H1 (cell line): ENCODE data around the gene MGARP. TPM values are rescaled to one million over a fixed set of nuclear protein-coding genes. Genes with fewer than 3 reads are reported as not detected.

ENCODE experiments used
- CBX5 ChIP-seq: fragments of 300-800, 300-1000 bp; sonication (generic); IDR thresholded peaks from 2 replicates; pipeline ENCODE4 v1.7.1; 2016; ENCODE audit warnings: antibody characterized with exemption, low read length, low read depth
- CHD1 ChIP-seq: IDR thresholded peaks from 2 replicates; pipeline ENCODE4 v1.6.1; 2012; ENCODE audit warnings: low read depth, low read length, improper control_type of control experiment
- CTBP2 ChIP-seq: IDR thresholded peaks from 2 replicates; pipeline ENCODE4 v1.7.0; 2011; ENCODE audit warnings: borderline replicate concordance, mild to moderate bottlenecking, moderate library complexity, mixed read lengths, low read length; ENCODE audit not compliant: insufficient read depth, insufficient read length
- RAD21 ChIP-seq, 2 experiments: IDR thresholded peaks in 1 of 2; conservative IDR thresholded peaks in 1 of 2; 2 replicates each; pipeline ENCODE4 v1.6.1; 2011; ENCODE audit warnings: low read depth in 2 of 2, low read length in 2 of 2, improper control_type of control experiment in 1 of 2, inconsistent platforms in 1 of 2, mild to moderate bottlenecking in 1 of 2, moderate library complexity in 1 of 2
- RNF2 ChIP-seq: fragments of 200-900, 300-1000 bp; sonication (generic); IDR thresholded peaks from 2 replicates; pipeline ENCODE4 v1.7.1; 2016; ENCODE audit warnings: borderline replicate concordance, low read depth, mild to moderate bottlenecking, antibody characterized with exemption, low read length; ENCODE audit not compliant: poor library complexity, severe bottlenecking; ENCODE audit errors: missing control alignments
- SAP30 ChIP-seq: fragments of 300-600 bp; sonication (generic); IDR thresholded peaks from 2 replicates; pipeline ENCODE4 v1.7.1; 2012; ENCODE audit warnings: low read length, moderate library complexity, mild to moderate bottlenecking, inconsistent platforms; ENCODE audit not compliant: insufficient read depth, insufficient replicate concordance
- SP2 ChIP-seq: IDR thresholded peaks from 2 replicates; pipeline ENCODE4 v1.6.1; 2012; ENCODE audit warnings: mild to moderate bottlenecking, low read length, inconsistent platforms
- polyA plus RNA-seq, 7 experiments: library from polyadenylated mRNA; depleted of rRNA in 3 of 7; stranded (reverse) in 5 of 7; unstranded in 2 of 7; fragments of >200 nt in 5 of 7; fragments of 200-250 nt in 2 of 7; gene quantifications; 1 replicate in 5 of 7; 2 replicates in 1 of 7; 4 replicates in 1 of 7; pipeline versions ENCODE4 v1.2.1 to v1.2.3, GENCODE V29; 2011 to 2013; ENCODE audit warnings: missing spikeins in 2 of 7, mixed read lengths in 2 of 7
- total RNA-seq: library from RNA; stranded (reverse); fragmentation: NEBNext Ultra II Directional; extraction: Animal tissue kit (Norgen Biotek cat#: 25700); gene quantifications from 2 replicates; pipeline ENCODE4 v1.2.1, GENCODE V29; 2021

Gene MGARP
- total and polyA plus RNA-seq, 2 of the 8 experiments (the other 6 are each of a cell fraction or from before 2014, with no cell fraction given), result 2.8 to 4.5 TPM

GRCh38 chr4:139275281-139275735, 4.7 kb downstream of the MGARP start (continued):
- TF ChIP-seq RAD21 (IDR thresholded peaks at IDR 0.05 in 1 of 2, conservative IDR thresholded peaks at IDR 0.05 in 1 of 2; ENCODE audit: low read depth in 2 of 2, low read length in 2 of 2), result no peak
- no peak for TF ChIP-seq CTBP2
- no peak for TF ChIP-seq CBX5
- no peak for TF ChIP-seq SAP30
- TF ChIP-seq RNF2, result no peak
- TF ChIP-seq SP2, result no peak
- no peak for TF ChIP-seq CHD1
